NK-92 (cell line): ENCODE data around the gene GRN.
"Not testable (repeated sequence)": the region's sequence is repeated elsewhere in the genome, so short reads cannot be mapped to it uniquely, and the experiment has no call there.

Experiments
- DNase-seq: peaks from one replicate; lab custom pipeline; 2025; ENCODE audit not compliant: unreplicated experiment; lab: John Stamatoyannopoulos, UW

Gene GRN

DNA sequence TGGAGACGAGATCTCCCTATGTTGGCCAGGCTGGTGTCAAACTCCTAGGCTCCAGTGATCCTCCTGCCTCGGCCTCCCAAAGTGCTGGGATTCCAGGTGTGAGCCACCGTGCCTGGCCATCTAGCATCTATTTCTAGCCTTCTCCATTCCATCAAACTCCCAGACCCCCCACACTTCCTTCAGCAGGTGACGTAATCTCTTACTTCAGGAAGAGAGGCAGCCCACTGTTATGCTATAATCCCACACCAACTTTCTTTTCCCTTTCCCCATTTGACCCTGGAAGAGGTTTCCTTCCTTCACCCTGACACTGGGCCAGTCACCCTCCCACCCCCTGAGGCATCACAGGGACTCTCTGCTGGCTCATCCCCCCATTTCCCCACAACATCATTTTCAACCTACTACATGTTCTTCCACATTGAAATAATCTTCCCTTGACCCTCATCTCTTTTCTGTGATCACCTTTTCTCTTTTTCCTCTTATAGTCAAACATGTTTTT lies 36.8 kb downstream of the GRN start:
- DNase-seq: no peak

DNA sequence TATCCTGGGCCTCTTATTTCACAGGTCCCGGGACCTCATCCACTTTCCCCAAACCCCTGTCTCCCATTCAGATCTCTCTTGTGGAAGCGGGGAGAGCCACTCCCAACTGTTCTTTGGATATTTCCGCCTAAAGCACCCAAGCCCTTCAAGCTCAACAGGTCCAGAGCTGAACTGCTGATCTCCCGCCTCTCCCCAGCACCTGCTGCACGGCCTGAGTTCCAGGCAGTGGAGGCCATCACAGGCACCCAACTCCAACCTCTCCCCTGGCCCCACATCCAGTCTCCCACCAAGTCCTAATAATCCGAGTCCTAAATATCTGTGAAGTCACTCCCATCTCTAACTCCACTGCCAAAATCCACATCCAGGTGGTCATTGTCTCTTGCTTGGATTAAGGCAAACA lies 37.8 kb downstream of the GRN start:
- DNase-seq: no peak

DNA sequence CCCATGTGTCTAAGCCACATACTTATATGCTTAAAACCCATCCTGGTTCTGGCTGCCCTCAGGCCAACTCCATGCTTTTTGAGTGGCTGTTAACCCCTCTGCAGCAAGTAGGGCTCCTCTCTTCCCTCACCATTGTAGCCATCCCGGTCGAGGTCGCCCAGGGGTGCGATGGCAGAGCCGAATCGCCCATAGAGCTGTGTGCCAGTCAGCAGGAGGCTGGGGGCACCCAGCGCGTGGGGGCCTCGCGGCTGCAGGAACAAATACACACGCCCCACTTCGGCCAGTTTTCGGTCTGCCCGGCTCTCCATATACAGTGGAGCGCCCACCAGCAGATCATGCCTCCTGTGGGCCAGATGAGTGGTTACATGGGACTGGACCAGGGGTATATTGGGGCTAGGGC lies 38.3 kb downstream of the GRN start:
- DNase-seq: no peak

DNA sequence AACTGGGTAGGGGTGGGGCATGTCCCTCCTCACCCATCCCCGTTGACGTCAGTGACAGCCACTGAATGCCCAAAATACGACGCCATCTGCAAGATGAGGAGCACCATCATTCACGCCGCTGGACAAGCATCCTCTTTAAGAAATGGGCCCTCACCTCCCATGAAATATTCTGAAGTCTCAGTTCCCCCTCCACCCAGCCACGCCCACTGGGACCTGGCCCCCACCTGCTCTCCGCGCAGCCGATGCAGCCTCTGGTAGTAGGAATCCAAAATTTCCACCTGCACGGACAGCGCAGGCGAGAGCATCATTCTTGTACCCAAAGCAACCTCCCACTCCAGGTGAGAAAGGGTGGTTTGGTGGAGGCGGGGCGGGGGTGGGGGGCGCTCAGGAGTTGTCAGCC lies 38.8 kb downstream of the GRN start:
- no peak for DNase-seq

DNA sequence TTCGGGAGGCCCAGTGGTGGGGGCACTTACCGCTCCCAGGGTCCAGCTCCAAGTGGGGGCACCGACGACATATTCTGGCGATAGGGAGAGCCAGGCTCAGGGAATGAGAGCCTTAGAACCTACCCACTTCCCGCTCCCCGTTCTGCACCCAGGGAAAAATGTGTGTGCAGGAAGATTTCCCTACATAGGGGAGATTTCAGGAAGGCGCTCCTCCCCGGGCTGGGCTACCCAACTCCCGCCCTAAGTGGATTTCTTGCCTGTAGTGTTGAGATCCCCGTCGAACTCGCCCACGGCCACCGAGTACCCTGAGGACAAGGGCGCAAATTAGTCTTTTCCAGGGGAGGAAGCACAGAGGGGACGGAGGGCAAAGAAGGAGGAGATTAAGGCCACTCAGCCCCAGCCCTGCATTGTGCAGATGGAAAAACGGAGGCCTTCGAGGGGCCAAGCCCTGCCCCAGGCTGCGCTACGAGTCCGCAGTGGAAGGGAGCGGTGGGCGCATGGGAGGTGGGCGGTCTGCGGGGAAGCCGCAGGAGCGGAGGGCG lies 39.2 kb downstream of the GRN start:
- DNase-seq: no peak

DNA sequence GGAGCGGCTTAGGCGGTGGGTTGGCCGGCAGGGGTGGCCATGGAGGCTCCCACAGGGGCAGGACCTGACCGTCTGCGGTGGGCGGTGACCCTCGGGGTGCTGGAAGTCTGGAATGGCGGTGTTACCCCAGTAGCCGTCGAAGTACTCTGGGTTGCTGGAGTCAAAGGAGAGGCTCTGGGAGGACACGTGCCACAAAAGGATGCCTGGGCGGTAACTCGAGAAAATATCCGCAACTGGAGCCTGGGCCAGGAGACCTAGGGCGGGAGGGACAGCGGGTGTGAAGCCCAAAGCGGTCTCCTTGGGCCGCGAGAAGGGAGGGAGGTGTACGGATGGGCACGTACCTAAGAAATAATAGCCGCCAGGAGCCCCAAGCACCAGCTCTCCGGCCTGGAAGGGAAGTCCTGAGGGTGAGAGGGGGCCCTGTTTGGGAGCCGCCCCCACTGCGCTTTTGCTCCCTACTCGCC lies 39.8 kb downstream of the GRN start:
- DNase-seq: no peak

DNA sequence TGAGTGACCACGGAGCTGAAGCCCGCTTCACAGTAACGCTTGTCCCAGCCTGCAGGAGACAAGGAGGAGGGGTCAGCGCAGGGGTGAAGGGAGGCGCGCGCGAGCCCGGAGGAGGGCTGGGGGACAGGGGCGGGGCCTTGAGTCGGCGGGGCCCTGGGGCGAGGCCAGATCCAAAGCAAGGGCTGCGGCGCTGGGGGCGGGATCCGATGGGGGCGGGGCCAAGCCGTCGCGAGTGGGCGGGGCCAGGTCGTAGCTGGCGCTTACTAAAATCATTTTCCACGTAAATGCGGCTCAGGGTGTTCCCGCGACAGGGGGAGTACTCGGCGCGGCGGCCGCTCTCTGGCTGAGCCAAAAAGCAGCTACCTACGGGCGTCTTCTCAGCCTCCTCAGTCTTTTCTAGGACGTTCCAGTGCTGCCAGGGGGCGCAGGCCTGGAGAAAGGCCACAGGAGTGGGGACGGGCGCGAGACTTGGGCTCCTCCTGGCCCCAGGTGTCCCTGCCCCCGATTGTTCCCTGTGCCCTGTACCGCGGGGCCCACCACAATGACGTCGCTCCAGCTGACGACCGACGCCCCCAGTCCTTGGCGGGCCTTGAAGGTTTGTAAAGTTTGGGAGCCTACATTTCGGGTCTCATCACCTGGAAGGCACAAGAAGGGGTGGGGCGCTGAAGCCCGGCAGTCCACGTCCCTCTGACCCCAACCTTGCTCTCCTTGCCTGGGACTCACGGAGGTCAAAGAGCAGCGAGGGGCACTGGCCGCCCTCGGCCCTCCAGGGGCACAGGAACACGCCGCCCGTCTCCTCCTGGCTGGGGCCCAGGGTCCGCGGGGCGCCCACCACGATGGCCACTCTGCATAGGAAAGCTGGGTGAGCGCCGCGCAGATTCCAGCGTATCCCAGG lies 40.4 kb downstream of the GRN start:
- DNase-seq: no peak

DNA sequence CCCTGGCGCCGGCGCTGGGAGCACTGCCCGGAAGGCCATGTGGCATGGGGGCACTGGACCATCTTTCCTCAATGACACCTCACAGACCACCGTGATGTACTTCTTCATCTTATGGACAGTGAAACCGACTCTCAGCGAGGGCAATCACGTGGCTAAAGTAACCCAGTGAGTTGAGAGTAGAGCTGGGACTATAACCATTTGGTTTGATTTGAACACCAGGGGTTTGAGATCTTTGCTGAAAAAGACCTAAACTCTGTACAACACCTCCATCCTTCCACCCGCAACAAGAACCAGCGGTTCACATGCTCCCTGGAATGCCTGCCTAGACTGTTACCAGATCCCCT lies 41.1 kb downstream of the GRN start:
- DNase-seq: no peak

DNA sequence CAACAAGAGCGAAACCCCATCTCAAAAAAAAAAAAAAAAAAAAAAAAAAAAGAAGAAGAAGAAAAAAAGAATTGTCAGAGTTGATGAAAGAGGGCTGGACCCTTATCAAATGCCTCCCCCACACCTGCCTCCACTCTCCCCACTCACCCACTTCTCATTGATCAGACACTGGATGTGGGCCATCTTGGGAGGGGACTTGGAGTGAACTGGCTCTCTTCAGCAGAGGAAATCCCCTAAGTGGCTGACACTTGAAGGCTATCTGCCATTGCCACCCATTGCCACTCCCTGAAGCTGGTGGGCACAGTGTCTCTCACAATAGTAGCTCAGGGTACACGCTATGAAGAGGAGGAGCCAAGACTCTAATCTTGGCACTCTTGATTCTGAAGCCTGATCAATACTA lies 42.7 kb downstream of the GRN start:
- DNase-seq: no peak

DNA sequence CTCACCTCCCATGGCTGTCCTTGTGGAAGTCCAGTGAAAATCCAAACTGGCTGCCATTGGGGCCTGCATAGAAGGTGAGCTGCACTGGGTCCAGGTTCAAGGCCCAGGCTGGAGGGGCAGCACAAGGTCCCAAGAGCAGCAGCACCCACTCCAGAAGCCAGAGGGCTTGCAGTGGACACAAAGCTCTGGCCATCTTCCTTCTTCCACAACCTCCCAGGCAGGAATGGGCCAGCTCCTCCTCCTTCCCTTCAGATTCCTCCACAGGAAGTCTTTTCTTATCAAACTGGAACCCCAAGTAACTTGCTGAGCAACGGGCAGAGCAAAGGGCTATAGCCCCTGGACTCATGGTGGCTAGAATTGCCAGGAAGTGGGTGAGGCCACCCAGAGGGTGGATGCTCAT lies 44.2 kb downstream of the GRN start, which contains the start of gene ITGA2B:
TSS of gene ITGA2B (minus strand) at position 369 of the 400 bp plus-strand sequence. CDS start at position 193, 176 bp downstream.
- no peak for DNase-seq

DNA sequence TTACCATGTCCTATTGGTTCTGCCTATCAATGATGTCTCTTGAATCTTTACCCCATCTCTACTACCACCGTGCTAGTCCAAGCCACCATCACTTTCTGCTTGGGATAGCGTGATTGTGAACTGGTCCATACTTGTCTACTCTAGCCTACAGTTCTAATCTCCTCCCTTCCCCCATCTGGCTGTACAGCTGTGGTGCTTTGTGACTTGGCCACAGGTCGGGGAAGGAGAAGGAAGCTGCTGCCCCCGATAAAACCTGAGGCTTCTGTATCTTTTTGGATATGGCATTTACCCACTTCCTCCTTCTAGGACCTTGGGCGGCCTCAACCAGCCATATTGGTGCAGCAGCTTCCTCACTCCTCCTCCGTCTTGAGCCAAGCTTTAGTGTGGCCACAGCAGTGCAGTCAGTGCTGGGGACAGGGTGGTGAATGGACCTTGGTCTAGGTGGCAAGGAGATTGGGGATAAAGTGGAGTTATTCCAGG lies 44.7 kb downstream of the GRN start:
- DNase-seq: no peak

DNA sequence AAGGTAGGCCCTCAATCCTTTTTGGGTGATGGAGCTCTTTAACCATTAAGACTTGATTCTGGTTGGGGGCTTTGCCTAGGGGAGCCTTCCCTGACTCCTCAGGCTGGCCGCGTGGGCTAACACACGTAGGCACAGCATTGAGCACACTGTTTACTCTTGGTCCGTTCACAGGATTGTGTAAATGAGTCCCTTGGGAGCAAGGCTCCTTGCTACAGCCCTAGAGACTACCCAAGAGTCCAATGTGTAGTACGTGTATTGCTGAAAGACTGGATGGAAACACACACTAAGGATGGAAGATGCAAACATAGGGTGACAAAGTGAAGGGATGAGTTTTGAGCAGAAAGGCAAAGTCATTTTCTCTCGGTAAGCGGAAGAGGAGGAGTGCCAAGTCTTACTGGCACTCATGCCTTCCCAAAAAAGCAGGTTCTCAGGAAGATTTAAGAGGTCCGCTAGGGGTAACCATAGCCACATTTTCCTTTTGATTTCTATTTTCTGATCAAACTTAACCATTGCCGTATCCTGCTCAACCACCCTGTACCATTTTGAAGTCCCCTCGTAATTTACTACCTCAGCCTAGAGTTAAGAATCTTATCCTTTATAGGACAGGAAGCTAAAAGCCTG lies 45.3 kb downstream of the GRN start:
- no peak for DNase-seq

DNA sequence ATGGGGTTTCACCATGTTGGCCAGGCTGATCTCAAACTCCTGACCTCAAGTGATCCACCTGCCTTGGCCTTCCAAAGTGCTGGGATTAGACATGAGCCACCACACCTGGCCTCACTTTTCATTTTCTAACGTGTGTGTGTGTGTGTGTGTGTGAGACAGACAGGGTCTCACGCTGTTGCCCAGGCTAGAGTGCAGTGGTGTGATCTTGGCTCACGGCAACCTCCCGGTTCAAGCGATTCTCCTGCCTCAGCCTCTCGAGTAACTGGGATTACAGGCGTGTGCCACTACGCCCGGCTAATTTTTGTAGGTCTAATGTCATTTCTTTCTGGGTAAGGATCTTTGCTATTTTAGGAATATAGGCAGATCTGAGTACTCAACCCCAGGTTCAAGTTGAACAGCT lies 49.0 kb downstream of the GRN start:
- not testable (repeated sequence) for DNase-seq

DNA sequence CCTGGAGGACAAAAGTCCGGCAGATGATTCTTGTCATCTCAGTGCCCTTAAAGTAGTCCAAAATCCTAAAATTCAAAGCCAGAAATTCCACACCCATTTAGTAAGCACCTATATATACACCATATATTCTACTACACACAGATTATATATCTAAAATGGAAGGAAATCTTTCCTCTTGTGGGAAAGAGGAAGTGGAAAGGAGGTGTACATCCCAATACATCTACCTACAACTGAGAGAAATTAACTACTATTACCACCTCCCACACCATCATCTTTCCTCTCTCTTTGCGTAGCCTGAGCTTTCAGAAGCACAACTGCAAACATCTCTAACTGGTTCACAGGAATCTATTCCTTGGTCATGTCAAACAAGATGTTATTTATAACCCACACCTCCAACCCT lies 49.7 kb downstream of the GRN start:
- DNase-seq: no peak

DNA sequence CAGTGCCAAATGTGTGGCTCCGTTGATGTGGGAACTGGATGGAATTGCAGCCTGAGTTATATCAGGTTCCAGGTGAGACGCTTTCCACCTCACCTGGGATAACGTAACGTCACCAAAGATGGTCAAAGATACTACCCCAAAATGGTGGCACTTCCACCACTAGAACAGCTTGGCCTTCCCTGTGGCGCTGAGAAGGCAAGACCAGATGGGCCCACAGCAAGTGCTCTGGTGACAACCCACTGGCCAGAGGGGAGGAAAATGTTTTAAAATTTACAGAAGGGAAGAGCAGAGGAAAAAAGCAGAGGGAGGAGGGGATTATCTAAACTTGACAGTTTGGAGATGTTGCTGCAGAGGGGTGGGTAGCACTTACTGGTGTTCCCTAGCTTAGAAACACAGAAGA lies 51.8 kb downstream of the GRN start:
- no peak for DNase-seq

DNA sequence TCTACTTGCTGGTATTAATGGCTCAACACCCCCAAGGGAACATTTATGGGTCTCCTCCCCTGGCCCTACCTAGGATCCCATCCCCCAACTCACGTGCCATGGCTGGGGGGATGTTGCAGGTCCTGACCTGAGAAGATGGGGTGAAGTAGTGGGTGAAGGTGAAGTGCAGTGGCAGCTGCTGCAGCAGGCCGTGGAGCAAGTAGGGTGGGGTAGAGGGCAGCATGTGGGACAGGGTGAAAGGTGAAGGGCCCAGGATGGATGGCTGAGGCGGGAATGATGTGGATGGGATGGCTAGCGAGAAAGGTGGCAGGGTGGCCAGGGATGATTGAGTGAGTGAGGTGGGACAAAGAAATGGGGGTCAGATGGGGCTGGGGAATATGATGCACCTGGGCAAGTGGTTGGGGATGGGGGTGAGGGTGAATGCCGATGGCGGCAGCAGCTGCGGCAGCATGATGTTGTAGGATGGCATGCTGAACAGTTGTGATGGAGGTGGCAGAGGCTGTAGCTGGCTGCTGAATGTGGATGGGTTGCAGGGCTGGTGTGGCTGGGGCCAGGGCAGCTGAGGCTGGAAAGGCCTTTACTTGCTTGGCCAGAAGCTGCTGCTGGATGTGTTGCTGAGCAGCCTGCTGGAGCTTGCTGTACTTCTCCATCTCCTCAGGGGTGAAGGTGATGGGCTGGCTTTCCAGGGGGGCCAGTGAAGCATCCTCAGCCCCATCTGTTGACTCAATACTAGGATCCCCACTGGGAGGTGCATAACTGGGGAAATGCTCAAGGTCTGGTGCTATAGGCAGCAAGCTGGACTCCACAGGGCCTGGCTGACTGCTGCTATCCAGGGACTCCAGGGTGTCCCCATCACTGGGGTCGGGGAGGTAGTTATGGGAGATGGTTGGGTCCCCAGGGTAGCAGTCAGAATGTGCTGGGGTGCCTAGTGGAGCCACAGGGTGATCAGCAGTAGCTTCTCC lies 52.7 kb downstream of the GRN start:
- no peak for DNase-seq

DNA sequence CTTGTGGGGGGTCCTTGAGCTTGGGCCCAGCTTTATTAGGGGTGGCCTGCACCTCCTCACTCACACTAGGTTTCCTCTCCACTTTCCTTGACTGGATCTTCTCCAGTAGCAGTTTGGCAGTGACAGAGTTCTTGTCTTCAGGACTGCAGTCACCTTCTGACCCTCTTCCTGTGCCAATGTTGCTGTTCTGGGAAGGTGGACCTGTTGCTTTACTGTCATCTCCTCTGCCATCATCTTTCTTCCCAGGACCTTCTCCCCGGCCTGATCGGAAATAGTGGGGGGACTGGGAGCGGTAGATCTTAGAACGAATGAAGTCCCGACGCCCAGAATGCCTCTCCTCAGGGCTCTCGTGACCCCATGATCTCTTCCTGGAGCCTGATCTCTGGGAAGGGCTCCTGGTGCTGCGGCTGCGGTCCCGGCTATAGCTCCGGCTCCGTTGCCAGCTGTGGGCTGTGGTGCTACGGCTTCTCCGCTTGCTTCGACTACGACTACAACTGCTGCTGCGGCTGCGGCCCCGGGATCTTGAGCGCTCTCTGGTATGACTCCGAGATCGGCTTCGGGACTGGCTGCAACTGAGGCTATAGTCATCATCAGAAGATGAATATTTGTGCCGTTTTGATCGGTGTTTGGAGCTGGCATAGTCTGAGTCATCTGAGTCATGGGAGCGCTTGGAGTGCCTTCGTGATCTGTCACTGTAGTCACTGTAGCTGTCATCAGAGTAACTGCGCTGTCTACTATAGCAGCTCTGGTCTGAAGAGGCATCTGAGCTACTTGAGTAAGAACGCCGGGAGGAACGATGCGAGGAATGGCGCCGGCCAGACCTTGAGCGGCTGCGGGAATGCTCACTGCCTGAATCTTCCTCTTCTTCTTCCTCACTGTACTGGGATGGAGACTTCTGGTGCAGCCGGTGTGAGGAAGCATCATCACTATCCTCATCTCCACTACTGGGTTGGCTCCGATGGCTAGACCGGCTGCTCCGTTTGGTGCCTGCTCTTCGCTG lies 53.9 kb downstream of the GRN start:
- no peak for DNase-seq

DNA sequence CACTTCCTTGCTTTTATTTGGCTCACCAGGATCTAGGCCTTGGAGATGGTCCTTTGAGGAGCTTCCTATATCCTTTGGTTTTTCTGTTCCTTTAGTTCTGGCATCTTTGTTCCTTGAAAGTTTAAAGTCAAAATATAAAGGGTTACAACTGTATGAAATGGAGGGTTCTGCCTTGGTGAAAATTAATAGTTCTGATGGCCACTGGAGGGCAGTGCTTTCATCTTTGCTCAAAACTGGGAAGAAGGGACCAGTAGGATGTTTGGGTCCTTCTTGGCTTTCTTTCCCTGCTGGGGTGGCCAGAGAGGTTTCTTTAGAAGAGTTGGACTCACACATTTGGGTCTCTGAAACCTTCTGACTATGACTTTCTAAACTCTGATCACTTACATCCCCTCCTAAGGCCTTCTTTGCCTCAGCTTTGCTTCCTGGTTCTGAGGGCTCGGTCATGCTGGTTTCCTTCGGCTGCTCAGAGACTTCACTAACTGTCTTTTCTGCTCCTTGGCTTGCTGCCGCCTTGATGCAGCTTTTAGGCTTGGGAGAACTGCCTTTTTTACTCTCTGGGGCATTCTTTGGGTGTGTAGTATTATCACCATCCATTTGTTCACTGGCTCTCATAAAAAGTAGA lies 55.2 kb downstream of the GRN start:
- DNase-seq: no peak
